ENCODE results near the gene CD300LG.

- TF ChIP-seq, protein P1, sequence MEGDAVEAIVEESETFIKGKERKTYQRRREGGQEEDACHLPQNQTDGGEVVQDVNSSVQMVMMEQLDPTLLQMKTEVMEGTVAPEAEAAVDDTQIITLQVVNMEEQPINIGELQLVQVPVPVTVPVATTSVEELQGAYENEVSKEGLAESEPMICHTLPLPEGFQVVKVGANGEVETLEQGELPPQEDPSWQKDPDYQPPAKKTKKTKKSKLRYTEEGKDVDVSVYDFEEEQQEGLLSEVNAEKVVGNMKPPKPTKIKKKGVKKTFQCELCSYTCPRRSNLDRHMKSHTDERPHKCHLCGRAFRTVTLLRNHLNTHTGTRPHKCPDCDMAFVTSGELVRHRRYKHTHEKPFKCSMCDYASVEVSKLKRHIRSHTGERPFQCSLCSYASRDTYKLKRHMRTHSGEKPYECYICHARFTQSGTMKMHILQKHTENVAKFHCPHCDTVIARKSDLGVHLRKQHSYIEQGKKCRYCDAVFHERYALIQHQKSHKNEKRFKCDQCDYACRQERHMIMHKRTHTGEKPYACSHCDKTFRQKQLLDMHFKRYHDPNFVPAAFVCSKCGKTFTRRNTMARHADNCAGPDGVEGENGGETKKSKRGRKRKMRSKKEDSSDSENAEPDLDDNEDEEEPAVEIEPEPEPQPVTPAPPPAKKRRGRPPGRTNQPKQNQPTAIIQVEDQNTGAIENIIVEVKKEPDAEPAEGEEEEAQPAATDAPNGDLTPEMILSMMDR (IDR thresholded peaks at IDR 0.05) = no peak
- TF ChIP-seq ZFX (IDR thresholded peaks at IDR 0.05; ENCODE audit: borderline replicate concordance) = no peak
These were observed 4.0 kb upstream of the CD300LG start for GRCh38 chr17:43842975-43843325.

Data from 22Rv1 (cell line).